ENCODE results near the gene VANGL1. TPM values are rescaled to one million over a fixed set of nuclear protein-coding genes. Genes with fewer than 3 reads are reported as not detected.

VANGL1 gene
- total and polyA plus RNA-seq, 2 of the 4 experiments (the other 2 are of a cell fraction) = 6.1 to 6.7 TPM

- Histone ChIP-seq H3K4me1 (ENCODE audit: control insufficient read depth, insufficient read depth, low read length) (peaks cover 1% of the 10 kb centered on the region; the same call in 1 of the 2 replicates), H3K27ac (ENCODE audit: insufficient read depth, low read length) (no peak overlapping the region), H3K14ac (replicated peaks; ENCODE audit: low read depth, low read length) (no peak overlapping the region), H4K91ac (ENCODE audit: insufficient read depth, low read depth, low read length) (no peak overlapping the region), H2AFZ (replicated peaks; ENCODE audit: low read length, poor library complexity) (no peak overlapping the region), H3K9me3 (ENCODE audit: control insufficient read depth, insufficient read depth, low read length) (peaks cover 4% of the 10 kb centered on the region; the same call in 1 of the 2 replicates), H3K56ac (ENCODE audit: extremely low read depth, insufficient read depth, low read length) (no peak overlapping the region), H2BK15ac (ENCODE audit: low read depth, low read length) (no peak overlapping the region), H3K23ac (ENCODE audit: low read depth, low read length) (0 out of 2 replicates have a peak overlapping the region, but pooled peaks have one; percentile 8), H2BK120ac (ENCODE audit: low read depth, low read length) (no peak overlapping the region), H2AK9ac (replicated peaks; ENCODE audit: low read depth, low read length, poor library complexity) (no peak overlapping the region), H2BK20ac (ENCODE audit: low read depth, low read length) (no peak overlapping the region), H3K9ac (ENCODE audit: low read depth, low read length) (no peak overlapping the region), H3K9me1 (ENCODE audit: insufficient read depth, low read length) (peaks cover 5% of the 10 kb centered on the region), H3K79me1 (ENCODE audit: low read depth in 1 of 2, low read length in 2 of 2) (peaks cover 34 to 42% of the 10 kb centered on the region in 2 experiments), H3K4ac (ENCODE audit: low read depth, low read length) (no peak overlapping the region), H4K5ac (ENCODE audit: low read depth, low read length) (no peak overlapping the region), H2BK5ac (ENCODE audit: low read depth, low read length, poor library complexity, severe bottlenecking) (no peak overlapping the region), H3K36me3 (ENCODE audit: control insufficient read depth, insufficient read depth, low read length) (no peaks in the 10 kb centered on the region), H3K4me3 (ENCODE audit: insufficient read depth, low read depth, low read length) (no peak overlapping the region), H3K18ac (ENCODE audit: low read depth, low read length) (no peak overlapping the region), H4K8ac (ENCODE audit: low read depth in 2 of 2, low read length in 2 of 2) (no peak overlapping the region), H4K20me1 (ENCODE audit: insufficient read depth, low read length) (peaks cover 6% of the 10 kb centered on the region; the same call in 1 of the 2 replicates), H2AK5ac (ENCODE audit: low read depth, low read length) (no peak overlapping the region), H3K27me3 (ENCODE audit: control insufficient read depth, insufficient read depth, low read length) (no peaks in the 10 kb centered on the region; the same call in 1 of the 2 replicates), H3K4me2 (ENCODE audit: low read depth, low read length) (no peak overlapping the region)
- no peak for ATAC-seq (ENCODE audit: low read depth)
- dilution Hi-C loops (cut with HindIII; ENCODE audit: low sequenced_read_pairs, unreplicated experiment) (no loop called here), intact Hi-C loops (cut with micrococcal nuclease) (loop anchor here (5.0 kb wide), 1 partner anchor 63 kb away; no protein-coding TSS in a partner anchor), in situ Hi-C loops (cut with MboI; ENCODE audit: low sequenced_read_pairs) (no loop called here)
- WGBS, 2 experiments (ENCODE audit: extremely low coverage in 2 of 2, insufficient read length in 1 of 2) = no CpG with 5 or more reads among the region's 3 CpGs
- TF ChIP-seq SMC3 (IDR thresholded peaks at IDR 0.05; ENCODE audit: low read depth, low read length) (no peak), CEBPB (IDR thresholded peaks at IDR 0.05; ENCODE audit: low read depth, low read length) (no peak), FOS (IDR thresholded peaks at IDR 0.05; ENCODE audit: low read depth, low read length) (no peak)
- ChIA-PET POLR2A (ENCODE audit: unreplicated experiment) (no interaction called here), CTCF (interaction anchor here (1.1 kb wide), 1 partner anchor 120 kb away, joined by 3 read pairs; no protein-coding TSS in a partner anchor)
- DNase-seq = no peak
- BruUV-seq (replicated peaks) = no TSS peak
These were observed 2.3 kb downstream of the VANGL1 start for GRCh38 chr1:115644109-115644508.
